Frontal cortex (tissue), 4 donors: ENCODE measurements around the gene ZFP36L1. TPM values are rescaled to one million over a fixed set of nuclear protein-coding genes. Genes with fewer than 3 reads are reported as not detected.

Source experiments
- DNase-seq, 2 donors: peaks; one replicate each; pipeline ENCODE4 v3.0.0; 2012; ENCODE audit warnings: low spot score in 2 of 2
- FAIRE-seq: peaks from 2 replicates; lab custom pipeline; 2012; peaks lifted over from hg19 to GRCh38; lab: Jason Lieb, UNC
- total RNA-seq: library from RNA; depleted of rRNA; stranded (reverse); fragments of >200 nt; gene quantifications from one replicate; pipeline ENCODE4 v1.2.3, GENCODE V29; 2014
- donor health status: control.
- donor health status: control.
- donor health status: control.

ZFP36L1 gene, protein sequence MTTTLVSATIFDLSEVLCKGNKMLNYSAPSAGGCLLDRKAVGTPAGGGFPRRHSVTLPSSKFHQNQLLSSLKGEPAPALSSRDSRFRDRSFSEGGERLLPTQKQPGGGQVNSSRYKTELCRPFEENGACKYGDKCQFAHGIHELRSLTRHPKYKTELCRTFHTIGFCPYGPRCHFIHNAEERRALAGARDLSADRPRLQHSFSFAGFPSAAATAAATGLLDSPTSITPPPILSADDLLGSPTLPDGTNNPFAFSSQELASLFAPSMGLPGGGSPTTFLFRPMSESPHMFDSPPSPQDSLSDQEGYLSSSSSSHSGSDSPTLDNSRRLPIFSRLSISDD
- 4.1 TPM for total RNA-seq

DNA sequence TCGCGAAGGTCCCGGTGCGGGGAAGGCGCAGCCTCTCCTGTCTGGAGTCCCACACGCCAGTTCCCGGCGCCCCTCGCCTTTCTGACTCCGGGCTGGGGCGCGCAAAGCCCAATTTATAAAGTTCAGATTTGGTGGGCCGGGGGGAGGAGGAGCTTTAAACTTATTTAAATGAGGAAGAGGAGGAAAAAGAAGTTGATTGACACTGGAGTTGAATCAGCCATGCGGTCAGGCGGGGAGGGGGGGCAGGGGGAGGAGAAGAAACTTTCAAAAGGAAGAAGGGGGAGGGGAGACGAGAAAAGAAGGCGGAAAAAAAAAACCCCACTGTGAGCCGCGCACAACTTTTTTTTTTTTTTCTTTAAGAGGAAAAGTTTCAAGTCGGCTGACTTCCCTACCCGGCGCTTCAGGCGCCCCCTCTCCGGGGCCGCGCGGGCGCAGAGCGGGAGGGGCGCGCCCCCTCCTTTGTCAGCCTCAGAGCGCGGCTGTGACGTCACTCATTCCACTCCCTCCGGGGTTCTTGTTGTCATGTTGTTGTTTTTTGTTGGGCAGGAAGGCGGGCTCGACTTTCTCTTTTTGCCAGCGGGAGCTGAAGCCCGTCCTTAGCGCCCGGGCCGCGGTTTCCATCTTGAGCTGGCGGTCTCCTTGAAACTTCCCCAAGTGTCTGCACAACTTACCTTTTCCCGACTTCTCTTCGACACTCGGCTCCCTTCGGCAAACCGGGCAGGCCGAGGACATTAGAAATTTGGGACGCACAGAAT, at the start of gene ZFP36L1:
Gene ZFP36L1, minus strand, starts transcription at position 89 of the 755 bp plus-strand sequence. CDS start 129 bp downstream, outside the sequence.
- FAIRE-seq (no peak), DNase-seq (peak; percentile 75 to 79)

DNA sequence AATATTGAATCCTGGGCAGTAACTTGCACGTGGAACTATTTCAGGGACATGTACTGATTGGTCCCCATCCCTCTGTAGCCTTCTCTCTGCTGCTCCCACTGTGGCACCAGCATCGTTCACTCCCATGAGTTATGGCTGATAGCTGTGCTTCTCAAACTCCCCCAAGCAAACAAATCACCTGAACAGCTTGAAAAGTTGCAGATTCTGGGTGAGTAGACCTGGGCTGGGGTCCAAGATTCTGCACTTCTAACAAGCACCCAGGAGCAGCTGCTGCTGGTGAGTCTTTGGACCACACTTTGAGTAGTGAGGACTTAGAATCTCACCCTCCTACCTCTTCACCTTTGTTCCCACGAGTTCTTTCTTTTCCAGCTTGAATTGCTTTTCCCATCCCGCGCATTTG, 49.4 kb upstream of the ZFP36L1 start:
- FAIRE-seq: no peak
- no peak for DNase-seq

DNA sequence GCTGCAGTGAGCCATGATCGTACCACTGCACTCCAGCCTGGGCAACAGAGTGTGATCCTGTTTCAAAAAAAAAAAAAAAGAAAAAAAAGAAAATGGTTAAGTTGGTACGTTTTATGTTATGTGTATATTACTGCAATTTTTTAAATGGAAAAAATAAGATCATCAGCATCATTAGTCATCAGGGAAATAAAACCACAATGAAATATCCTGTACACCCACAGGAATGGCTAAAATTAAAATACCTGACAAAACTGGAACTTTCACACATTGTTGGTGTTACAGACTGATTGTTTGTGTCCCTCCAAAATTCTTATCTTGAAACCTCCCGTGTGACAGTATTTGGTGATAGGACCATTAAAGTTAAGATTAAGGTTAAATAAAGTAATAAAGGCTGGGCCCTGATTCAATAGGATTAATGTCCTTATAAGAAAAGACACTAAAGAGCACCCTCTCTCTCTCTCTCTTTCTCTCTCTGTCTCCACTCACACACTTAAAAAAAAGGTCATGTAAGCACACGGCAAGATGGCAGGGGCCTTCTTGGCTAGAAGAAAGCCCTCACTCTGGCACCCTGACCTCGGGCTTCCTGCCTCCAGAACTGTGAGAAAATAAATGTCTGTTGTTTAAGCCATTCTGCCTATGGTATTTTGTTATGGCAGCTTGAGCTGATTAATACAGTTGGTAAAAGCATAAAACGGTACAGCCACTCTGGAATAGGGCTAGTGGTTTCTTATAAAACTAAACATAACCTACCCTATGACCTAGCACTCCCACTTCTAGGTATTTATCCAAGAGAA, 48.3 kb upstream of the ZFP36L1 start:
- DNase-seq (no peak), FAIRE-seq (no peak)

DNA sequence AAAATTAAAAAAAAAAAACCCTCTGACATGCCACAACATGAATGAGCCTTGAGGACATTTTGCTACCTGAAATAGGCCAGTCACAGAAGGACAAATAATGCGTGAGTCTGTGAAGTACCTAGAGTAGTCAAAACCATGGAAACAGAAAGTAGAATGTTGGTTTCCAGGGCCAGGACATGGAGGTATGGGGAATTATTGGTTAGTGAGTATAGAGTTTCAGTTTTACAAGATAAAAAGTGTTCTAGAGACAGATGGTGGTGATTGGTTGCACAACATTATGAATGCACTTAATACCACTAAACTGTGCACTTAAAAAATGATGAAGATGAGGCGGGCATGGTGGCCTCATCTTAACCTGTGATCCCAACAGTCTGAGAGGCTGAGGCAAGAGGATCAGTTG, 47.6 kb upstream of the ZFP36L1 start:
- no peak for FAIRE-seq
- no peak for DNase-seq

DNA sequence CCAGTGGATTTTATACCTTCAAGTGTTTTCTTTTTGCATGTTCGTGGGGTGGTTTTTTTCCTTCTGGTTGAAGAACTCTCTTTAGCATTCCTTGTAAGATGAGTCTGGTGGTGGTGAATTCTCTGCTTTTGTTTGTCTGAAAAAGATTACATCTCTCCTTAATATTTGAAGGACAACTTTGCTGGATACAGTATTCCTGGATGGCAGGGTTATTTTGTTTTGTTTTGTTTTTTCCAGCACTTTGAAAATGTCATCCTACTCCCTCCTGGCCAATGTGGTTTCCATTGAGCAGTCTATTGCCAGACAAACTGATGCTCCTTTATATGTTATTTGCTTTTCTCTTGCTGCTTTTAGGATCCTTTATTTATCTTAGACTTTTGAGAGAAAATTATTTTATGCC, 43.2 kb upstream of the ZFP36L1 start:
- DNase-seq: no peak
- FAIRE-seq: no peak

DNA sequence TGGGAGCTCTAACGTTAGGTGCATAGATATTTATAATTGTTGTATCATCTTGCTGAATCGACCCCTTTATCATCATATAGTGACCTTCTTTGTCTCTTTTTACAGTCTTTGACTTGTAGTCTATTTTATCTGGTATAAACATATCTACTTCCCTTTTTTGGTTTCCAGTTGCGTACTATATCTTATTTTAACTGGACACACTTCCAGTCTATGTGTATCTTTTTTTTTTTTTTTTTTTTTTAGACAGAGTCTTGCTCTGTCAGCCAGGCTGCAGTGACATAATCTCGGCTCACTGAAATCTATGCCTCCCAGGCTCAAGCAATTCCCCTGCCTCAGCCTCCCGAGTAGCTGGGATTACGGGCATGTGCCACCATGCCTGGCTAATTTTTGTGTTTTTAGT, 41.9 kb upstream of the ZFP36L1 start:
- FAIRE-seq: no peak
- DNase-seq: no peak

DNA sequence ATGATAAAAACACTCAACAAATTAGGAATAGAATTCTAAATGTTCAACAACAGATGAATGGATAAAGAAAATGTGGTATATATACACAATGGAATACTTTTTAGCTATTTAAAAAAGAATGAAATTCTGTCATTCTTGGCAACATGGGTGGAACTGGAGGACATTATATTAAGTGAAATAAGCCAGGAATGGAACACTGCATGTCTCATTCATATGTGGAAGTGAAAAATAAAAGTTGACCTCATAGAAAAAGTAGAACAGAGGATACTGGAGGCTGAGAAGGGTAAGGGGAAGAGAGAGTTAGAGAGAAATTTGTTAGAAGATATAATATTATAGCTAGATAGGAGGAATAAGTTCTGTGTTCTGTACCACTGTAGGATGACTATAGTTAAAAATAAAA, 35.8 kb upstream of the ZFP36L1 start:
- no peak for DNase-seq
- FAIRE-seq: no peak

DNA sequence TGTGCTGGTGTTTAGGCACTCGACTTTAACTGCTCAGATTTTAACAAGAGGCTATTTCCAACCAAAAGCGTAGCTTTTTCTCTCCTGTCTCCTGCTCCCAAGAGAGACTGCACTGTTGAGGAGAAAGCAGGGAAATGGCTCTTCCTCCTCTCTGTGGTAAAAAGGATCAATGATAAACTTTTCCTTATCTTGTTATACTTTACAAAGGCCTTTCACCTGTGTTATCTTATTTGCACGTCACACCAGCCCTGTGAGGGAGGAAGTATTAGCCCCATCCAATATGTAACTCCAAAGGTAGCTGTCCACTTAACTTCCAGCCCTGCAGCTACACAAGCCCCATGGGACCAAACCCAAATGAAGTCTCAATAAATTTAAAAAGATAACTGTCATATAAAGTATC, 32.9 kb upstream of the ZFP36L1 start:
- FAIRE-seq (no peak), DNase-seq (no peak)

DNA sequence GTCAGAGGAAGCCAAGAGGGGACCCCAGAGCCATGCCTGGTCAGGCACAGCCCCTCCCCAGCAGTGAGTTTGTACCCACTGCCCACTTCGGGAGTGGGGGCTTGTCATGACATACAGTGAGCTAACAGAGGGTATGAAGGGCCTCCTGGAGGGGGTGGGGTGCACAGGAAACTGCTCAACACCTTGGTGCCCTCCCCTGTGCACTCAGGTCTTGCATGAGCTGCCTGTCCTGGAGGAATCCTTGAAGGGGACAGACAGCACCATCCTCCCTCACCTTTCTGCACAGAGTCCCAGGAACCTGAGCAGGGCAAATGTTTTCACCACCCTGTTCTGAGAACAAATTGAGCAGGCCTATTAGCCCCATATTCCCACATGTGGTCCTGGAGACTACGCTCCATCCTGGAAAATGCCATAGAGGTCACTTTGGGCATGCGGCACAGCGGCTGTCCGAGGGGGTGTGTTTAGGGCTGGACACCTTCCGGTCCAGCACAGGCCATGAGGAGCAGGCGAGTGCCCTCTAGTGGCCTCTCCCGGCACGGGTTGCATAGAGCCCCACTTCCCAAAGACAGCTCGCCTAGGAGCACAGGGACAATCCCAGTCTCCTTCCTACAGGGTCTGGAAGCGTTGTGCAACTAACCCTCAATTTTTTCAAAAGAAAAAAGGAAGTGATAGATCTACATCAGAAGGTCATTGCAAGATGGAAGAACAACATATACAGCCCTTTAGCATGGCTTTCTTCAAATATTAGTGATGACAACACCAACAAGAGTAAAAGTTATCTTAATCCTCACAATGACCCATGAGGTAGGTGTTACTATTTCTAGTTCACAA, 31.9 kb upstream of the ZFP36L1 start:
- DNase-seq (peak in 1 of 2 donors; percentile 75), FAIRE-seq (no peak)

DNA sequence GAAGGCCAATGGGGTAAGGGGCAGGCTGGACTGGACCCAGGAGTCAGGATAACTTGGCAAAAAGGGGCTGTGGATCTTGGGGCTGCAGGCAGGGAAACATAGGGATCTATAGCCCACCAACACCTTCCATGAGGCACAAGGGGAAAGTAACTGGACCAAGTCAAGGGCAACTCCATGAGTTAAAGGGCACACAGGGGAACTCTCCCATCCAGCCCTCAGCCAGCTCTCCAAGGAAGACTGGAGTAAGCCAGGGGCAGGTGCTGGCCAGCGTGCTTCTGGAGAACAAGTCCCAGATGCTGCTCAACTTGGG, 31.3 kb upstream of the ZFP36L1 start:
- FAIRE-seq (no peak), DNase-seq (no peak)

DNA sequence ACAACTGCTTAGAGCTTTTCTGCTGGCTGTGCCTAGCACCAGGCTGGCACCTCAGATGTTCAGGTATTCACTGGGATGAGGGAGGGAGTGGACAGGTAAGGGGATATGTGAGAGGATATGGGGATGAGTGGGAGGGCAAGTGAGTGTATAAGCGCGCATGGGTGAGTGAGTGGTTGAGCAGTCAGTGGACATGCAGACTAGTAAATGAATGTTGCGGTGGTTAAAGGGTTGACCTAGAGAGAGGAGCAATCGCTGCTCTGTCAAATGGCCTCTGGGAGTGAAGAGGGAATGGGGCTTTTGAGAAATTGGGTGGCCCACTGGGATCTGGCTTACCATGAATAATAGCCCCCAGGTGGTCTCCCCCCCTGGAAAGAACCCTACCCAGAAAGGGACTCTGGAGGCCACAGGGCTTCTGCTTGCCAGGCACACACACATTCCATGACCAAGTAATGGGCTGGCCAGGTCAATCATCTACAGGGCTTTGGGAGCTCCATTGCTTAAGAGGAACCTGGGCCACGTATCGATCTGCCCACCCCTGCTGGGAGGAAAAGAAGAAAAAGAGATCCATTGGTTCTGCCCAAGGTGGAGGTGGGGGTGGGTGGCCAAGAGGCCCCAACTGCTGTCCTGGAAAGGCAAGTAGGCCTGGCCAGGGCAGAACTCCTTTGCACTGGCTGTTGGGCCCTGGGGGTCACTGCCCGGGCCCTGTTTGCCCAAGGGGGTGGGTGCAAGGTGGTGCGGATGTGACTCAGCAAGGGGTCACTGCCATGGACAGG, 30.8 kb upstream of the ZFP36L1 start:
- FAIRE-seq: no peak

DNA sequence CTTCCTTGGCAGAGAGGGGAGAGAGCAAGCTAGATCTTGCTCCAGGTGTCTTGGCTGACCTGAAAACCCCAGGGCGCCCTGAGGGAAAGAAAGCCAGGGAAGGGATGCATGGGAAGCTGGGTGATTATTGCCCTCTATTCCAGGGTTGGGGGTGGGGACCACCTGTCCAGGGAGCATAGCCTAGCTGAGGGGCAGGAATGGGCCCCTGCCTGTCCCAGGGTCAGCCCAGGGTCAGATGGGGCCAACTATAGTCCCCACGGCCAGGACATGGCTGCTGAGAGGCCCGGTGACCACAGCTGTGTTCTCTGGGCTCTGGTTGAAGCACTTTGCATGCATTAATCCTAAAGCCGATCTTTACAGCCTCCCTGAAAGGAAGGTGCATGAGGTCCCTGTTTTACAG, 30.1 kb upstream of the ZFP36L1 start:
- DNase-seq (no peak), FAIRE-seq (no peak)

More for the DNA sequence above, 30.8 kb upstream of the ZFP36L1 start:
- DNase-seq: no peak

DNA sequence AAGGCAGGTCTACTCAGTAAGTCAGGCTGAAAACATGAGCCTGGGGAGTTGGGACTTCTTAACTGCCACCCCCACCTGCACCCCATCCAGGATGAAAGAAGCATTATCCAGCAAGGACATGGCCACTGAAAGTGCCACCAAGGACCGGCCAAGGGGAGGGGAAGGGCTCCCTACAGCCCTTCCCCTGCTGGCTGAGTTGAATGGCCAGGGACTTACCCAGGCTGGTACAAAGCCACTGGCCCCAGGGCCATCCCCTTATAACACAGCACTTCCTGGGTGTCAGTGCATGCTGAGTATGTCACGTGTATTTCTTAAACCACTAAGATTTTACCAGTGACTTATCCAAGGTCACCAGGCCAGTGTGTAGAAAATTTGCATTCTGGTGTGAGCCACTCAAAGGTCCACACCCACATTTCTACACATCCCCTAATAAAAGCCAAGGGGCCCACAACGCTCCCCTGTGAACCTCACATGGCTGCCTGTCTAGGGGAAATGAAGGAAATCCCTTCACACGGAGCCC, 29.3 kb upstream of the ZFP36L1 start:
- FAIRE-seq: no peak

DNA sequence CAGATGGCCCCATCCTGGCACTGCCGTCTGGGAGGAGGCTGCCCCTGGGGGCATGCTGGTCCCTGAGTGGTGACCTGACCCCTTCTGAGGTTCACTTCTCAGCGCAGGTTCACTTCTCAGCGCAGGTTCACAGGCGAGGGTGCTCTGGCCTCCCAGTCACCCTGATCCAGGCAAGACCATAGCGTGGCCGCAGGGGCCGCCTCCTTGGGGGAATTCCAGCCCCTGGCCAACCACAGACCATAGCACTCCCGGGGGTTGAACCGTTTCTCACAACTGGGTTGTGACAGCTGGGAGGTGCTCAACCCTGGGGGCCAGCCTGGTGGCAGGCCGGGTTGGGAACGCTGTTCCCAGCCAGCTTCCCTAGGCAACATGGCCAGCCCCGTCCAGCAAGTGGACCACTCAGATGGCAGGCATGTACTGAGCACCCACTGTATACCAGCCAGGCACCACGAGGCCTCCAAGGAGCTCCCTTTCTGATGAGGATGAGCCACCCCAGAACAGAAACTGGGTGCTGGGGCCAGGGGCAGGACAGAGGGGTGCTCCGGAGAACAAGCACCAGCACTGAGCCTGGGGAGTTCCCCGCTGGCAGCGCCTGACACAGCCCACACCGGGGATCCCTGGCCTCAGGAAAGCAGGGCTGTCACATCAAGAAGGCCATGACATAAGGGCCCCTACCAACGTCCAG, 28.3 kb upstream of the ZFP36L1 start:
- no peak for FAIRE-seq
- no peak for DNase-seq

More for the DNA sequence above, 29.3 kb upstream of the ZFP36L1 start:
- no peak for DNase-seq

DNA sequence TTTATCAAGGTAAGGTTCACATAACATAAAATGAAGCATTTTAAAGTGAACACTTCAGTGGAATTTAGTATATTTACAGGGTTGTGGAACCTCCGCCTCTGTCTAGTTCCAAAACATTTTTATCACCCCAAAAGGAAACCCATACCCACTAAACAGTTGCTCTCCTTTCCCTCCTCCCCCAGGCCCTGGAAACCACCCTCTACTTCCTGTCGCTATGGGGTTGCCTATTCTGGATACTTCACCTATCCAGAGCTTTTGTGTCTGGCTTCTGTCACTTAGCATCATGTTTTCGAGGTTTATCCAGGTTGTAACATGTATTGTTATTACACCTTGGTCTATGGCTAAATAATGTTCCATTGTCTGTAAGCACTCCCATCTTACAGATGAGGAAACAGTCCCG, 27.7 kb upstream of the ZFP36L1 start:
- FAIRE-seq (no peak), DNase-seq (no peak)

DNA sequence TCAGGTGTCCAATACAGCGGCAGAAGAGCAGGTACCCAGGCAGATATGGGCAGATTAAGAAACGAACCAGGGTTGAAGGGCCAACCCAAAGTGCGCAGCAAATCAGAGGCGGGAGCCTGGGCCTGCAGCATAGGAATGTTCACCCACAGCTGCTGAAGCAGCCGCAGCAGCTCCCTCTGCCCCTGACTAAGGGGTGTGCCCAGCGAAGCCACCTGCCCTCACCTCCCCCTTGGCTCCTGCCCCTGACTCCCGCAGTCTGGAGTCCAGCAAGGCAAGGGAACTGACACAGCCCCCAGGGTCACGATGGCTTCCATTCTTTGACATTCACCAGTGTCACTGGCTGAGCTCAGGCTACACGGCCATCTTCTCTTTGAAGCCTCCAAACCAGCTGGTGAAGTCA, 27.3 kb upstream of the ZFP36L1 start:
- FAIRE-seq (no peak), DNase-seq (no peak)

DNA sequence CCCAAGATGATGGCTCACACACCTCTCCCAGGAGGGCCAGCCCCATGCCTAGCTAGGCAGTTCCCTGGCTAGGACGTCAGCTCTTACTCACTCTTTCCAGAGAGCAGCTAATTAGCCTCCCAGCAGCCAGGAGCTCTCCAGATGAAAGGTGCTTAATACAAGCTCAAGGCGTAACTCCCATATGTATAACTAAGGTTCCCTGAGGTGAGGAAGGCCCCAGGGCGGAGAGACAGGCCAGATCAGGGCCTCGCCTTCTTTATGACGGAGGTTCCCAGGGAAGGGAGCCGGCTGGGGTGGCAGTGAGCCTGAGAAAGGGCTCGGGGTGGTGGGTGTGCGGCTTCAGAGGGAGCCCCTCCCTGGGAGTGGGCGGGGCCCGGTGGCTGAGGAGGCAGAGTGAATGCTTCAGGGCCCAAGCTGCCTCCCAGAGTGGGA, 26.4 kb upstream of the ZFP36L1 start:
- no peak for FAIRE-seq
- DNase-seq: no peak

DNA sequence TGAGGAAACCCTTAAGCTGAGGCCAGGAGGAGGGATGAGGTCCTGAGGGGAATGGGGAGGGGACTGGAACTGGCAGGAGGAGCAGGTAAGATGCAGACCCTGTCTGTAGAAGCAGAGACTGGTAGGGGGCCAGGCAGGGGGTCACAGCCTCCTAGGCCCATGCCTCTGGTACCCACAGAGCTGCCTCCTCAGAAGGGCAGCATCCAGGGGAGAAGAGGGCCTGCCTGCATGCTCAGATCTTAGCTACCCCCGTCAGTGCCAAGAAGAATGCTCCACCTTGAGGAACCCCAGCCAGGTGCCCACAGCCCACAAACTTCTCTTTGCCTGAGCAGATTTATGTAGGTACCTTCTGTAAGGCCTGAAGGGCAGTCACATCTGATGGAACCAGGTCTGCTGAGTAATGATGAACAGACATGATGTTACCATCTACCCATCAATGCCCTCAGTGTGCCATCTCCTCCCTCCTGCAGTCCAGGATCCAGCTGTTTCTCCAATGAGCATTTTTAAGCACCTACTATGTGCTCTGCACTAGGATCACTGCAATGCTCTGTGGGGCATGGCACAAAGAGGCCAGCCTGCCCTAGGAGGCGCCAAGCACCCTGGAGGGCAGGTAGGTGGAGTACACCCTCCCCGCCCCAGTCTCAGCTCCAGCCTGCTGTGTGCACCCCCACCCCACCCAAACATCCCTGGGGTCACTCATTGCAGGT, 24.8 kb upstream of the ZFP36L1 start:
- no peak for FAIRE-seq
- DNase-seq: no peak
